GM18951 (cell line): ENCODE results near the gene ETNK1.
"Not testable (repeated sequence)": the region's sequence is repeated elsewhere in the genome, so short reads cannot be mapped to it uniquely, and the experiment has no call there.

Experiments
- POLR2A ChIP-seq: IDR thresholded peaks from 4 replicates; pipeline ENCODE4 v1.6.1; 2011; ENCODE audit warnings: mild to moderate bottlenecking; ENCODE audit not compliant: insufficient read length, insufficient read depth; ENCODE audit errors: extremely low read depth
- in situ Hi-C: fragments of 300-500 bp; cut with MboI; formaldehyde crosslinking; loops from one replicate; pipeline ENCODE4 v1.12.0; 2022; ENCODE audit warnings: low sequenced_read_pairs, mixed read lengths, inconsistent platforms; ENCODE audit not compliant: unreplicated experiment

The ETNK1 gene

GRCh38 chr12:22684140-22685118, 59.5 kb downstream of the ETNK1 start:
- no peak for TF ChIP-seq POLR2A
- in situ Hi-C loops, result no loop called here

GRCh38 chr12:22686193-22686592, 61.2 kb downstream of the ETNK1 start:
- no peak for TF ChIP-seq POLR2A
- in situ Hi-C loops, result no loop called here

- no peak for TF ChIP-seq POLR2A
- in situ Hi-C loops, result no loop called here
Measured at GRCh38 chr12:22687361-22688076, 62.5 kb downstream of the ETNK1 start.

GRCh38 chr12:22689876-22690275, 64.9 kb downstream of the ETNK1 start:
- no peak for TF ChIP-seq POLR2A
- in situ Hi-C loops, result no loop called here

- in situ Hi-C loops, result no loop called here
- TF ChIP-seq POLR2A, result no peak
Measured at GRCh38 chr12:22691319-22691718, 66.3 kb downstream of the ETNK1 start.

- in situ Hi-C loops, result not testable (repeated sequence)
Measured at GRCh38 chr12:22692467-22692866, 67.5 kb downstream of the ETNK1 start.

- in situ Hi-C loops, result no loop called here
- TF ChIP-seq POLR2A, result peak; percentile 2
Measured at GRCh38 chr12:22692964-22693555, 68.1 kb downstream of the ETNK1 start.

- in situ Hi-C loops, result no loop called here
- TF ChIP-seq POLR2A, result no peak
Measured at GRCh38 chr12:22698576-22698975, 73.6 kb downstream of the ETNK1 start.

GRCh38 chr12:22699705-22700104, 74.7 kb downstream of the ETNK1 start:
- in situ Hi-C loops, result not testable (repeated sequence)

- TF ChIP-seq POLR2A, result no peak
- in situ Hi-C loops, result no loop called here
Measured at GRCh38 chr12:22700106-22700505, 75.1 kb downstream of the ETNK1 start.

- in situ Hi-C loops, result not testable (repeated sequence)
Measured at GRCh38 chr12:22701216-22701809, 76.3 kb downstream of the ETNK1 start.

- in situ Hi-C loops, result no loop called here
- no peak for TF ChIP-seq POLR2A
Measured at GRCh38 chr12:22702690-22703089, 77.7 kb downstream of the ETNK1 start.

- in situ Hi-C loops, result no loop called here
Measured at GRCh38 chr12:22709292-22709691, 84.3 kb downstream of the ETNK1 start.

GRCh38 chr12:22712083-22712482, 87.1 kb downstream of the ETNK1 start:
- no peak for TF ChIP-seq POLR2A
- in situ Hi-C loops, result no loop called here

More at GRCh38 chr12:22709292-22709691, 84.3 kb downstream of the ETNK1 start:
- TF ChIP-seq POLR2A, result no peak
